Panc1 (cell line): Measurements from ENCODE around the gene FARP1. TPM values are rescaled to one million over a fixed set of nuclear protein-coding genes. Genes with fewer than 3 reads are reported as not detected.

Experiments used
- ATAC-seq: fragments of 200-7000 bp; cut with Tn5 transposase; 2 replicates; pipeline ENCODE4 v1.9.1; 2020; ENCODE audit warnings: mild to moderate bottlenecking, moderate library complexity
- BruUV-seq: library from RNA; stranded (reverse); fragments of 400-500 nt; replicated peaks from 2 replicates; lab custom pipeline; 2021; lab: Mats Ljungman, UMichigan
- CTCF ChIA-PET: fragments of 300-600 bp; sonication (Branson Sonifier 250); formaldehyde crosslinking; loops from one replicate; lab custom pipeline; 2022; ENCODE audit warnings: antibody characterized with exemption; lab: Charles Lee
- POLR2A ChIA-PET: fragments of 300-600 bp; sonication (Branson Sonifier 250); formaldehyde crosslinking; loops from one replicate; lab custom pipeline; 2022; ENCODE audit warnings: antibody characterized with exemption; lab: Charles Lee
- DNase-seq: peaks from one replicate; pipeline ENCODE4 v3.0.0-alpha.2; 2010; ENCODE audit warnings: low read depth, low spot score
- H3K27ac ChIP-seq: 2 replicates; pipeline ENCODE4 v1.5.1; 2011; ENCODE audit warnings: mild to moderate bottlenecking, low read length, inconsistent platforms
- H3K27me3 ChIP-seq: fragments of 200-500 bp; sonication (Bioruptor generic); 2 replicates; pipeline ENCODE4 v1.6.0; 2014; ENCODE audit warnings: low read length, inconsistent platforms; ENCODE audit not compliant: control insufficient read depth, insufficient read depth
- H3K36me3 ChIP-seq: fragments of 200-500 bp; sonication (Bioruptor generic); 2 replicates; pipeline ENCODE4 v1.5.1; 2014; ENCODE audit warnings: inconsistent platforms, mild to moderate bottlenecking, low read length, moderate library complexity; ENCODE audit not compliant: control insufficient read depth, insufficient read depth
- H3K4me1 ChIP-seq: 2 replicates; pipeline ENCODE4 v1.5.1; 2011; ENCODE audit warnings: inconsistent platforms, mild to moderate bottlenecking, low read length, moderate library complexity; ENCODE audit not compliant: control insufficient read depth, insufficient read depth
- H3K4me3 ChIP-seq, 2 experiments: 2 replicates each; pipeline ENCODE4 v1.5.1; 2011 to 2012; ENCODE audit warnings: low read depth in 2 of 2, low read length in 2 of 2, mild to moderate bottlenecking in 2 of 2, inconsistent platforms in 1 of 2, moderate library complexity in 1 of 2
- H3K9me3 ChIP-seq: fragments of 200-500 bp; sonication (Bioruptor generic); 2 replicates; pipeline ENCODE4 v1.5.1; 2014; ENCODE audit warnings: low read depth, mild to moderate bottlenecking, inconsistent platforms, low read length, moderate library complexity; ENCODE audit not compliant: control insufficient read depth, insufficient read depth
- CTCF ChIP-seq: fragments of 450-650 bp; IDR thresholded peaks from 2 replicates; pipeline ENCODE4 v1.5.1; 2017; ENCODE audit warnings: mild to moderate bottlenecking
- POLR2AphosphoS5 ChIP-seq: IDR thresholded peaks from 2 replicates; pipeline ENCODE4 v1.6.1; 2012; ENCODE audit warnings: mild to moderate bottlenecking, low read depth, low read length, moderate library complexity
- SIN3A ChIP-seq: IDR thresholded peaks from 2 replicates; pipeline ENCODE4 v1.6.1; 2012; ENCODE audit warnings: low read depth, mild to moderate bottlenecking, low read length, moderate library complexity, borderline replicate concordance; ENCODE audit not compliant: insufficient read depth
- TCF7L2 ChIP-seq: IDR thresholded peaks from 2 replicates; pipeline ENCODE4 v1.6.1; 2011; ENCODE audit warnings: mild to moderate bottlenecking, low read depth, low read length, inconsistent platforms
- in situ Hi-C: cut with HindIII; loops from 2 replicates; pipeline ENCODE4 v1.10.0; 2016; ENCODE audit warnings: low sequenced_read_pairs, low pct_unique_long_range_greater_than_20kb
- intact Hi-C: fragments of 100-400 bp; cut with micrococcal nuclease; formaldehyde crosslinking; loops from one replicate; pipeline ENCODE4 v1.10.0; 2022; ENCODE audit not compliant: unreplicated experiment
- total RNA-seq: library from RNA; stranded (reverse); gene quantifications from one replicate; pipeline ENCODE4 v1.2.1, GENCODE V29; 2021; ENCODE audit not compliant: unreplicated experiment
- TF ChIP-seq, protein P1 (sequence below), 2 experiments: IDR thresholded peaks; 2 replicates each; pipeline ENCODE4 v1.6.1; 2011 to 2012; ENCODE audit warnings: low read depth in 2 of 2, control low read depth in 1 of 2, low read length in 1 of 2, mild to moderate bottlenecking in 1 of 2, moderate library complexity in 1 of 2; ENCODE audit not compliant: insufficient read depth in 1 of 2

FARP1 gene
- total RNA-seq, 1 experiment from 2014 or later, result 61.9 TPM

GRCh38 chr13:98462946-98463345 is 320.1 kb downstream of the FARP1 start:
- no peak for TF ChIP-seq CTCF
- TF ChIP-seq POLR2AphosphoS5, result no peak
- TF ChIP-seq SIN3A, result no peak
- TF ChIP-seq, protein P1, sequence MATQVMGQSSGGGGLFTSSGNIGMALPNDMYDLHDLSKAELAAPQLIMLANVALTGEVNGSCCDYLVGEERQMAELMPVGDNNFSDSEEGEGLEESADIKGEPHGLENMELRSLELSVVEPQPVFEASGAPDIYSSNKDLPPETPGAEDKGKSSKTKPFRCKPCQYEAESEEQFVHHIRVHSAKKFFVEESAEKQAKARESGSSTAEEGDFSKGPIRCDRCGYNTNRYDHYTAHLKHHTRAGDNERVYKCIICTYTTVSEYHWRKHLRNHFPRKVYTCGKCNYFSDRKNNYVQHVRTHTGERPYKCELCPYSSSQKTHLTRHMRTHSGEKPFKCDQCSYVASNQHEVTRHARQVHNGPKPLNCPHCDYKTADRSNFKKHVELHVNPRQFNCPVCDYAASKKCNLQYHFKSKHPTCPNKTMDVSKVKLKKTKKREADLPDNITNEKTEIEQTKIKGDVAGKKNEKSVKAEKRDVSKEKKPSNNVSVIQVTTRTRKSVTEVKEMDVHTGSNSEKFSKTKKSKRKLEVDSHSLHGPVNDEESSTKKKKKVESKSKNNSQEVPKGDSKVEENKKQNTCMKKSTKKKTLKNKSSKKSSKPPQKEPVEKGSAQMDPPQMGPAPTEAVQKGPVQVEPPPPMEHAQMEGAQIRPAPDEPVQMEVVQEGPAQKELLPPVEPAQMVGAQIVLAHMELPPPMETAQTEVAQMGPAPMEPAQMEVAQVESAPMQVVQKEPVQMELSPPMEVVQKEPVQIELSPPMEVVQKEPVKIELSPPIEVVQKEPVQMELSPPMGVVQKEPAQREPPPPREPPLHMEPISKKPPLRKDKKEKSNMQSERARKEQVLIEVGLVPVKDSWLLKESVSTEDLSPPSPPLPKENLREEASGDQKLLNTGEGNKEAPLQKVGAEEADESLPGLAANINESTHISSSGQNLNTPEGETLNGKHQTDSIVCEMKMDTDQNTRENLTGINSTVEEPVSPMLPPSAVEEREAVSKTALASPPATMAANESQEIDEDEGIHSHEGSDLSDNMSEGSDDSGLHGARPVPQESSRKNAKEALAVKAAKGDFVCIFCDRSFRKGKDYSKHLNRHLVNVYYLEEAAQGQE (IDR thresholded peaks at IDR 0.05; ENCODE audit: insufficient read depth in 1 of 2, low read depth in 2 of 2, low read length in 1 of 2), result no peak
- TF ChIP-seq TCF7L2, result no peak
- Histone ChIP-seq H3K27me3 (no peaks in the 10 kb centered on the region), H3K4me3 (no peak overlapping the region), H3K36me3 (no peaks in the 10 kb centered on the region), H3K27ac (no peak overlapping the region), H3K4me1 (no peaks in the 10 kb centered on the region), H3K9me3 (no peaks in the 10 kb centered on the region)
- ATAC-seq (no peak), DNase-seq (no peak)
- intact Hi-C loops (no loop called here), in situ Hi-C loops (no loop called here)
- CTCF ChIA-PET, result no interaction called here
- POLR2A ChIA-PET, result no interaction called here
- no TSS peak for BruUV-seq

DNA sequence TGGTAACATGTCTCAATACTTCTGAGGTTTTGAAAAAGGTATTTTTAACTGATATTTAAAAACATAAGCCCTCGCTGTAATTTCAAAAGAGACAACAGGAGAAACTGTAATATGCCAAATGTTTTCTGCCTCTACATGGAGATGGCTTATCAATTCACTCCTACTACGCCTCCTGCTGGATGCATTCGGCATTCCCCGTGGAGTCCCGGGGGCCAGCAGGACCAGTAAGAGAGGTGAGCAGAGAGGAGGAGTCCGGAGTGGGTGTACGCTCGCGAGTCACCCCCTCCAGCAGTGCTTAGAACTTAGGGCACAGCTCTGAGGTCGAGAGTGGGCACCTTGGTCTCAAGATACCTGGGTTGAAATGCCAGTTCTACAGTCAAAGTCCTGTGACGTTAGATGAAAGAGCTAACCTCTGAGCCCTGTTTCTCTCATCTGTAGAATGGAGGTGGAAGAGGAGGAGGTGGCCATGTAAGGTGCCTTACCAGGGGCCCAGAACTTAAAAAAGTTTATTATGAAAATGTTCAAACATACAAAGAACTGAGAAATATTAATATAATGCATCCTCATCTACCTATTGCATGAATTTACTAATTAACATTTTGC is 323.8 kb downstream of the FARP1 start:
- ChIA-PET CTCF (no interaction called here), POLR2A (no interaction called here)
- H3K27ac ChIP-seq, result no peak overlapping the region
- no peaks in the 10 kb centered on the region for H3K36me3 ChIP-seq
- ATAC-seq (peak; percentile 66), DNase-seq (no peak)
- H3K27me3 ChIP-seq, result no peaks in the 10 kb centered on the region
- in situ Hi-C loops (no loop called here), intact Hi-C loops (no loop called here)
- no peaks in the 10 kb centered on the region for H3K9me3 ChIP-seq
- no peaks in the 10 kb centered on the region for H3K4me1 ChIP-seq
- no TSS peak for BruUV-seq
- TF ChIP-seq SIN3A (no peak), POLR2AphosphoS5 (no peak), CTCF (peak; percentile 68)
- H3K4me3 ChIP-seq, result no peak overlapping the region
